Stomach (tissue), 4 donors: Measurements from ENCODE around the gene TPX2.

Source experiments
- CTCF ChIP-seq, 7 experiments: fragments of 450-650 bp in 4 of 7; fragments of 200-600 bp in 3 of 7; sonication (generic) in 3 of 7; IDR thresholded peaks; one replicate each; pipeline ENCODE4 v1.5.1; 2016 to 2019; ENCODE audit warnings: antibody characterized with exemption in 7 of 7, control low read depth in 2 of 7, mild to moderate bottlenecking in 1 of 7
- POLR2A ChIP-seq, 4 donors: fragments of 450-650 bp; IDR thresholded peaks; one replicate each; pipeline ENCODE4 v1.6.1; 2016; ENCODE audit warnings: antibody characterized with exemption in 4 of 4, control low read depth in 2 of 4, mild to moderate bottlenecking in 1 of 4, moderate library complexity in 1 of 4
- POLR2AphosphoS5 ChIP-seq, 3 donors: sonication (generic); formaldehyde crosslinking; IDR thresholded peaks; one replicate each; pipeline ENCODE4 v1.6.1; 2016; ENCODE audit warnings: antibody characterized with exemption in 3 of 3

DNA sequence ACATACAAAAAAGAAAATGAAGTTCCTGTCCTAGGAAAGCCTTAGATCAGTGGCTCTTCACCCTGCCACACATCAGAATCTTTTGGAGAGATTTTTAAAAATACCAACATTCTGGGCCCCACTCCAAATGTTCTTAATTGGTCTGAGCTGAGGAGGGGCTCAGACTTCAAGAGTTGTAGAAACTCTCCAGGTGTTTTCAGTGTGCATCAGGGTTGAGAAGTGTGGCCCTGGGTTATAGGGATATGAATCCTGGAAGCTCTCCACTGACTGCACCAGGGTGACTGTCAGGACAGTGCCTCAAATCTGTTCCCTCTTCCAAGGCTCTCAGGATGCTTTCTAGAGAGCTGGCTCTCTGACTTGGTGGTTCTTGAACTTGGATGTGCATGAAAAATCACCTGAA, 74.5 kb downstream of the TPX2 start:
- TF ChIP-seq CTCF (IDR thresholded peaks at IDR 0.05) (no peak), POLR2AphosphoS5 (IDR thresholded peaks at IDR 0.05) (no peak), POLR2A (IDR thresholded peaks at IDR 0.05) (no peak)
